Measurements from ENCODE around the gene ADAMTS13.

Gene ADAMTS13

GRCh38 chr9:133473743-133474142 is 51.6 kb downstream of the ADAMTS13 start:
- no peak for DNase-seq

- DNase-seq: no peak
These were observed 52.0 kb downstream of the ADAMTS13 start for GRCh38 chr9:133474215-133474614.

GRCh38 chr9:133474853-133475252 is 52.7 kb downstream of the ADAMTS13 start:
- no peak for DNase-seq

DNA sequence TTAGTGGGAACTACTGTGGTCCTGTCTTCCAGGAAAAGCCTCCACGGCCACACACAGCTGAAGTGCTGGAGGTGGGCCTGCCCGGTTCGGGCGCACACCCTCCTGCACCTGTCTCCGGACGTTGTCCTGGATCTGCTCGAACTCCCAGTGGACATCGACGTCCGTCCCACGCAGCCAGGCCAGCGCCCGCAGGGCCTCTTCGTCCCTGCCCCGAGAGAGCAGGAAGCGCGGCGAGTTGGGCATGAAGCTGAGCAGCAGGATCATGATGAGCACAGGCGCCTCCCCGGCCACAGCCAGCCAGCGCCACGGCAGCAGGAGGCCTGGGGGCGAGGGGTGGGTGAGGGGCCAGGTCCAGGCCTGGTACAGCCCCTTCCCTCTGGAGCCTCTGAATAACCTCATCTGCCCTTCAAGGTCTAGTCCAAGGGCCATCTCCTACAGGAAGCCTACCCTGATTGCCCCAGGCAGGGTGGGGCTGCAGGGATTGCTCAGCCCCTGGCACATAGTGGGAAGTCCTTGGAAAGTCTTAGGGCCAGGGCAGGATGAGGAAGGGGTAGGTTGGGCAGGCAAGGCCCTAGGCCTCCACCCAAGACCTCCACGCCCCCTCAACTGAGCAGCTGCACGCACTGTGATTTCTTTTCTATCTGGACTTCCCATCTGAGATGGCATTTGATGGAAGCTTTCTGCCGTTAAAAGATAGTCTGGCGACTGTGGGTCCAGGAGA is 53.3 kb downstream of the ADAMTS13 start:
- no peak for DNase-seq

GRCh38 chr9:133476036-133476931 is 54.1 kb downstream of the ADAMTS13 start:
- DNase-seq: no peak

DNA sequence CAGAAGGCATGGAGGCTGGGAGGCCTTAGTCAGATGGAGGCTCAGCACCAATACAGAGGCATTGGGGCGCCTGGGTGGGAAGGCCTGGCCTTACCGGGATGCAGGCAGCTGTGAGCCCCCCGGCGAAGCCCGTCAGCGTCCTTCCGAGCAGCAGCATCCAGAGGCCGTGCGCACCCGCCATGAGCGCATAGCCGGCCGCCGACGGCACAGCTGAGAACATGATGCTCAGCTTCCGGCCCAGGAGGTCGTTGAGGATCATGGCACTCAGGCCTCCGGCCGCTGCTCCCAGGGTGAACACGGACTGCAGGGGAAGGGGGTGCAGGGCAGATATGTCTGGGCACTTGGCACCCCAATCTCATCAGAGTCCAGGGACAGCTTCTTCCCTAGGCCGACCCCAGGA is 54.8 kb downstream of the ADAMTS13 start:
- no peak for DNase-seq

GRCh38 chr9:133477461-133477860 is 55.3 kb downstream of the ADAMTS13 start:
- no peak for DNase-seq

- peak; percentile 7 for DNase-seq
These were observed 56.1 kb downstream of the ADAMTS13 start for GRCh38 chr9:133477992-133478850.

DNA sequence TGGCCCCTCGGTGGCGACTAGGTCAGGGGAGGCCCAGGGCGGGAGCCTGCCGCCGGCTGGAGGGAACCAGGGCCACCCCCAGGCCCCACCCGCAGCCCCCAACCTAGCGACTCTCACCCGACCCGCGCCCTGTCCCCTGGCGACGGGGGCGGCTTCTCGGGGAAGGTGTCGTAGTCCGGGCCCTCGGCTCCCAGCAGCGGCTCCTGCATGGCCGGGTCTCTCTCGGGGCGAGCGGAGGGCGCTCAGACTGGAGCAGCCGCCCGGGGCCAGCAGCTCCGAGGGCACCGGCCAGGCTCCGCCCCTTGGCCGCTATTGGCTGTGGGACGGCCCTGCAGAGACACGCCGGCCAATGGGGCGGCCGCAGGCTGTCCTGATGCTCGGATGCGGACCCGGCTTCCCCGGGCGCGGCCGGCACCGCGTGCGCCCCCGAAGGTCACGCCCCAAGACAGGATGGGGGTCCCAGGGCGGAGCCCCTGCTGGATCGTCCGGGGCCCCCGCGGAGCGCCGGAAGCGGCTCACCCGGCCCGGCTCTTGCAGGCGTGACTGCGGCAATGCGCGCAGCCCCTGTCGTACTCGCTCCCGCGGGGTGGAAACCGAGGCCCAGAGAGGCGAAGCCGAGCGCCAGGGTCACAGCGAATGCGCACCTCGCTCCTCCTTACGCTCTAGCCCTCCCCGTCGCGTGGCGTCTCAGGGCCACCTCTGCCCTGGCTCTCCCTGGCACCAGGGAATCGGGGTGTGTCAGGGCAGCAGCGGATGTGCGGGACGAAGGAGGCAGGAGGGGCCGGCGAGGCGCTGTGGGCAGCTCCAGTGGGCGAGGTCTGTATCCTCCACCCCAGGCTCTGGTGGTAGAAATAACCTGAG is 56.9 kb downstream of the ADAMTS13 start, which contains the start of gene SLC2A6:
Gene SLC2A6 (minus strand): TSS at position 249 of the 861 bp plus-strand sequence. CDS start 40 bp downstream, at position 209.
- peak; percentile 77 for DNase-seq

DNA sequence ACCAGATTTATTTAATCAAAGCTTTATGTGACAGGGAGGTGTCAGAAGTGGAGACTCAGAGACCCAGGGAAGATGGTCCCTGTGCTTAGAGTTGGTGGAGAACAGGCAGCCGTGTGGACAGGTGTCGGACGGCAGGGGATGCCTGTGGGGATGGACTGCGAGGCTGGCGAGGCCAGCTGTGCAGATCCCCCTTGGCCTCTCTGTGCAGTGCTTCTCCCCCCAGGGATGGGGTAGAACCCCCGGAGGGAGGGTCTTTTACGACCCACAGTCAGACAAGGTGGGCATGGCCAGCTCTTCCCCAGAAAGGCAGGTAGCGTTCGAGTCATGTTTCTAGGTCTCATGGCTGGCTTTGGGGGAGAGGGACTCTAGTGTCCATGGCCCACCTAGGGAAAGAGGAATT is 61.4 kb downstream of the ADAMTS13 start:
- DNase-seq: no peak

GRCh38 chr9:133484671-133485437 is 62.7 kb downstream of the ADAMTS13 start:
- no peak for DNase-seq

GRCh38 chr9:133485531-133486260 is 63.5 kb downstream of the ADAMTS13 start:
- DNase-seq: no peak

DNA sequence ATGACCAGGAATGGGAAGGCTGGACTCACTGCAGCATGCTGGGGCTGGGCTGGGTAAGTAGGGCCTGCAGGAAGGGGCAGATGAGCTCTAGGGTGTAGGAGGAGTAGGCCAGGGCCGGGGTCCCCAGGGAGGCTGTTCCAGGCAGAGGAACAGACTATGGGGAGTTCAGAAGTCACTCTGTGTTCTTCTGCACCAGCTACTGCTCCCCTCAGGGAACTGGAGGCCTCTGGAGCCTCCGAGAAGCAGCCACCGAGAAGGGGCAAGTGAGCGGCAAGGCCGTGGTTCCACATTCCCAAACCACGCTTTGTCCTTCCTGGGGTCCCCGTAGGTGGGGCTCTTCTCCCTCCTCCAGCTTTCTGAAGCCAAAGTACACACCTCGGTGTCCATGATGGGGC is 65.2 kb downstream of the ADAMTS13 start:
- DNase-seq: no peak

DNA sequence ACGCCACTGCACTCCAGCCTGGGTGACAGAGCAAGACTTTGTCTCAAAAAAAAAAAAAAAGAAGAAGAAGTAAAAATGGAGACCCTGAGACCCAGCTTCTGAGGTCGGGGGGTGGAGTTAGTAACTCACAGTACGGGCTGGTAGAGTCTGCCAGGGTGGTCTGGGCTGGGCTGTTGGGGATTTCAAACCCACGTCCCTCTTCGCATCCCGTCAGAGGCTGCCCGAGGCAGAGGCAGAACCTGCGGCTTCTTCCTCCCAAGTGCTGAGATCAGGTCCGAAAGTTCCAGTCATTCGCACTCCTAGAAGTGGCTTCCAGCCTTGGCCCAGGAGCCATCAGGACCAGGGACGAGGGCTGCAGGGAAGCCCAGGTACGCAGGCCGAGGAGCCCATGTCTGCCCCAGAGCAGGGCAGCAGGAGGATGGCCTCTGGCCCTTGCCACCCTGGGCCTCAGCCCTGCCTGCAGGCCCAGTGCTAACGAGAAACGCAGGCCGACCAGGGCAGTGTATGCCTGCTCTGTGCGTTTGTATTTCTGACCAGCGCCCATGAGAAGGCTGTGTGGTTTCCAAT is 66.6 kb downstream of the ADAMTS13 start:
- no peak for DNase-seq

DNA sequence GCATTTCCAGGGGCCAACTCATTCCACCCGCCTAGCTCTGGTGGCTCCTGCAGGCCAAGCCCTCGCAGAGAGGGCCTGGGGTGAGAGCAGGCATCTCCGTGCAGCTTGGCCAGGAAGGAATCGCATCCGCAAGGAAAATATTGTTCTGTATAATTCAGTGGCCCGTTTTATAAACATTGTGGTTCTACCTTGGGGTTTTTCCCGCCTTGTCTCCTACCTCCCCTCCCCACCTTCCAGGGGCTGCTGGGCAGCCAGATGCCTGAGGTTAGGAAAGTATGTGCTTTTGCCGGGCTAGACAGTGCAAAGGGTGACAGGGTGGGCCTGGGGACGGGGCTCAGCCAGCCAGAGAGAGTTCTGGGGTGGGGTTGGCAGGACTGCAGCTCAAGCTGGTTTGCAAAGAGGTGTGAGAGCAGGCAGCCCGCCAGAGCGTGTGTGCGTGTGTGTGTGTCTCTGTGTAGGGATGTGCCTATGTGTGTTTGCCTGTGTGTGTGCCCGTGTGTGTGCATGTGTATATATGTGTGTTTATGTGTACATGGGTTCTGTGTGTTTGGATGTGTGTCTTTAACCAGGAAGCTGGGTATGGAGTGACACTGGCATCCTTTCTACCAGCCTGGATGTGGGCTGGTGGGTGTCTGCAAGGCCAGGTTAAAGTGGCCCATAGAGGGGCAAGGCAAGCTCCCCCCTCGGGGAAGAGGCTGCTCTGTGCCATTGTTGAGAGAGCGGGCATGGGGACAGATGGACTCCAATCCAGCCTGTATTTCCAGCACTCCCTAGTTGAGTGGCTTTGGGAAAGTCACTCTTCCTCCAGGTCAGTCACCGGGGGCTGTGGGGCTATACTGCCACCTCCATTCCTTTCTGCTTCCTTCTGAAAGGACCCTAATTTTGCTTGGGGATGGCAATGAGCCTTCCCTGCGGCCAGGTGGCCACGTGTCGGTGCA is 67.4 kb downstream of the ADAMTS13 start:
- DNase-seq: no peak

DNA sequence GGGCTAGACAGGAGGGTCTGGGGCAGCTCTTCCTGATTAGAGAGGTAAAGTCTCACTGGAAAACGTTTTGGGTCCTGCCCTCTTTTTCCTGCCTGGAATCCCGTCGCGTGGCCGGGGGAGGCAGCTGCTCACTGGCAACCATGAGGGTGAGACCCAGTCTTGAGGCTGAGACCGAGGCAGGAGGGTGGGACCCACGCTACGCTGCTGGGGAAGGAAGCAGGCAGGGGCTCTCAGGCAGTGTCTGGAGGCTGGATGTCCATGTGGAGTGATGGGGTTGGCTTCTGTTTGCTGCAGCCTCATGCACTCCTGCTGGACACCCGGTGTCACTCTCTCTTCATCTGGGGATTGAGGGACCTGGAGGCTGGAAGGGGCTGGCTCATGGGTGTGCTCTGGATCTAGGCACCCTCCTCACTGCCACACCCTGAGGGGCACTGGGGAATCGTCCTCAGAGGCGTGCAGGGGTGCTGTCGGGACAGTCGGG is 68.1 kb downstream of the ADAMTS13 start:
- no peak for DNase-seq

GRCh38 chr9:133490865-133491655 is 68.9 kb downstream of the ADAMTS13 start:
- DNase-seq: no peak

GRCh38 chr9:133491656-133491925 is 69.4 kb downstream of the ADAMTS13 start:
- no peak for DNase-seq

All from fibroblast of skin of abdomen (primary cell).